ENCODE data around the gene CAPN9.
"Not testable (repeated sequence)": the region's sequence is repeated elsewhere in the genome, so short reads cannot be mapped to it uniquely, and the experiment has no call there.

Gene CAPN9

GRCh38 chr1:230746617-230747016 lies 571 bp upstream of the CAPN9 start:
- DNase-seq (ENCODE audit: low read depth): no peak

- DNase-seq (ENCODE audit: low read depth): no peak
These were observed 957 bp downstream of the CAPN9 start for GRCh38 chr1:230747890-230748800.

- DNase-seq (ENCODE audit: low read depth): no peak
These were observed 2.0 kb downstream of the CAPN9 start for GRCh38 chr1:230749150-230749549.

- no peak for DNase-seq (ENCODE audit: low read depth)
These were observed 2.4 kb downstream of the CAPN9 start for GRCh38 chr1:230749635-230750034.

- DNase-seq (ENCODE audit: low read depth): no peak
These were observed 3.4 kb downstream of the CAPN9 start for GRCh38 chr1:230750576-230750975.

GRCh38 chr1:230750986-230751625 lies 3.9 kb downstream of the CAPN9 start:
- DNase-seq (ENCODE audit: low read depth): no peak

GRCh38 chr1:230752407-230752806 lies 5.2 kb downstream of the CAPN9 start:
- no peak for DNase-seq (ENCODE audit: low read depth)

GRCh38 chr1:230753191-230753585 lies 6.0 kb downstream of the CAPN9 start:
- no peak for DNase-seq (ENCODE audit: low read depth)

- DNase-seq (ENCODE audit: low read depth): no peak
These were observed 6.5 kb downstream of the CAPN9 start for GRCh38 chr1:230753586-230754251.

GRCh38 chr1:230754796-230755195 lies 7.6 kb downstream of the CAPN9 start:
- DNase-seq (ENCODE audit: low read depth): no peak

- no peak for DNase-seq (ENCODE audit: low read depth)
These were observed 10.9 kb downstream of the CAPN9 start for GRCh38 chr1:230757856-230758708.

GRCh38 chr1:230758709-230759368 lies 11.7 kb downstream of the CAPN9 start:
- no peak for DNase-seq (ENCODE audit: low read depth)

GRCh38 chr1:230759369-230760065 lies 12.3 kb downstream of the CAPN9 start:
- no peak for DNase-seq (ENCODE audit: low read depth)

- no peak for DNase-seq (ENCODE audit: low read depth)
These were observed 13.2 kb downstream of the CAPN9 start for GRCh38 chr1:230760360-230760827.

- no peak for DNase-seq (ENCODE audit: low read depth)
These were observed 14.4 kb downstream of the CAPN9 start for GRCh38 chr1:230761443-230762167.

- no peak for DNase-seq (ENCODE audit: low read depth)
These were observed 16.9 kb downstream of the CAPN9 start for GRCh38 chr1:230763927-230764591.

- no peak for DNase-seq (ENCODE audit: low read depth)
These were observed 19.1 kb downstream of the CAPN9 start for GRCh38 chr1:230766318-230766717.

- DNase-seq (ENCODE audit: low read depth): not testable (repeated sequence)
These were observed 20.8 kb downstream of the CAPN9 start for GRCh38 chr1:230767859-230768612.
